OCI-LY3 (cell line): ENCODE data around the gene POLN.

Source experiments
- H2AFZ ChIP-seq: fragments of 200-600, 300-600 bp; shearing (Covaris generic); 2 replicates; pipeline ENCODE4 v1.6.0; 2014; ENCODE audit warnings: antibody characterized with exemption, low read depth, low read length
- H3K27ac ChIP-seq: fragments of 200-600, 300-600 bp; sonication (generic); 2 replicates; pipeline ENCODE4 v1.5.1; 2014; ENCODE audit warnings: mild to moderate bottlenecking, low read length, moderate library complexity, mixed read lengths
- H3K27me3 ChIP-seq: fragments of 200-600, 300-600 bp; sonication (generic); 2 replicates; pipeline ENCODE4 v1.6.1; 2014; ENCODE audit warnings: low read depth, low read length, mixed read lengths
- H3K36me3 ChIP-seq: fragments of 200-600, 300-600 bp; sonication (generic); replicated peaks from 2 replicates; pipeline ENCODE3; 2014; ENCODE audit warnings: low read depth, low read length, mixed read lengths
- H3K4me1 ChIP-seq: fragments of 300-600, 200-600 bp; sonication (generic); 2 replicates; pipeline ENCODE4 v1.6.1; 2014; ENCODE audit warnings: low read length, mixed read lengths
- H3K4me2 ChIP-seq: fragments of 200-600, 300-600 bp; sonication (generic); 2 replicates; pipeline ENCODE4 v1.6.1; 2014; ENCODE audit warnings: low read length, mixed read lengths
- H3K4me3 ChIP-seq: fragments of 300-600, 200-600 bp; sonication (generic); 2 replicates; pipeline ENCODE4 v1.5.1; 2014; ENCODE audit warnings: antibody characterized with exemption, mild to moderate bottlenecking, low read length, moderate library complexity
- H3K79me2 ChIP-seq: fragments of 300-600, 200-600 bp; shearing (Covaris generic); 2 replicates; pipeline ENCODE4 v1.6.1; 2014; ENCODE audit warnings: mild to moderate bottlenecking, low read length, mixed read lengths
- H3K9ac ChIP-seq: fragments of 300-600, 200-600 bp; shearing (Covaris generic); 2 replicates; pipeline ENCODE4 v1.6.0; 2014; ENCODE audit warnings: mild to moderate bottlenecking, low read length, moderate library complexity
- H3K9me3 ChIP-seq: fragments of 200-600, 300-600 bp; shearing (Covaris generic); 2 replicates; pipeline ENCODE4 v1.6.1; 2014; ENCODE audit warnings: low read length, mixed read lengths; ENCODE audit not compliant: insufficient read depth
- H4K20me1 ChIP-seq: fragments of 200-600, 300-600 bp; sonication (generic); 2 replicates; pipeline ENCODE4 v1.6.1; 2016; ENCODE audit warnings: low read length, mixed read lengths; ENCODE audit not compliant: insufficient read depth
- EZH2phosphoT487 ChIP-seq: fragments of 200-600 bp; shearing (Covaris generic); IDR thresholded peaks from 2 replicates; pipeline ENCODE4 v1.6.1; 2018; ENCODE audit warnings: antibody characterized with exemption, mixed run types, low read depth
- TF ChIP-seq, protein P1 (sequence below): fragments of 200-600, 300-600 bp; sonication (generic); IDR thresholded peaks from 2 replicates; pipeline ENCODE4 v1.5.1; 2014; ENCODE audit warnings: antibody characterized with exemption, low read length, low read depth

POLN gene

DNA sequence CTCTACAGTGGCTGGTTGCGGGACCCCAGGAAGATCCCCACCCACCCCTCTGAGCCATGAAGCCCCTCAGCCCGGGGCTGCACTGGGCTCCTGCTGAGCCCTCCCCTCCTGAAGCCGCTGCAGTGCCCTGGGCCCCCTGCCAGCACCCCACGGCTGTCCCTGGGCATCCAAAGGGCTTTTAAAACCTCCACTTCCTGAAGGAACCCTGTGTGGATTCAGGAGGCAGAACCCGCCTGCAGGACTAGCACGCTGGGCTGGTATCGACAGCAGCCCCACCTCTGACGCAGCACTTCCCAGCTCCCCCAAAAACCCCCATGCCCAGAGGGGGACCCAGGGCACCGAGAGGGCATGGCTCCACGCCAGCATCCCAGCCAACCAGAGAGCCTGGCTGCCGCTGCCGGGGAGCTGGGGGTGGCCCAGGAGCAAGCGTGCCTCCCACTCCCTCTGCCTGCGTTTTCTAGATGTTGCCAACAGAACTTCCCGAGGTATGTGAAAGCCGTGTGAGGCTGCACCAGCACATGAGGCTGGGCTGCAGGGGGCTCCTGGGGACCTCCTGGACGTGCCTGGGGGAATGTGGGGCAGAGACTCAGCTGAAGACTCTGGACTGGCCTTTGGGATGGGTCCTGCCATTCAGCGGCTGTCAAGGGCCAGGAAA lies 13.7 kb upstream of the POLN start:
- TF ChIP-seq EZH2phosphoT487 = no peak
- TF ChIP-seq, protein P1, sequence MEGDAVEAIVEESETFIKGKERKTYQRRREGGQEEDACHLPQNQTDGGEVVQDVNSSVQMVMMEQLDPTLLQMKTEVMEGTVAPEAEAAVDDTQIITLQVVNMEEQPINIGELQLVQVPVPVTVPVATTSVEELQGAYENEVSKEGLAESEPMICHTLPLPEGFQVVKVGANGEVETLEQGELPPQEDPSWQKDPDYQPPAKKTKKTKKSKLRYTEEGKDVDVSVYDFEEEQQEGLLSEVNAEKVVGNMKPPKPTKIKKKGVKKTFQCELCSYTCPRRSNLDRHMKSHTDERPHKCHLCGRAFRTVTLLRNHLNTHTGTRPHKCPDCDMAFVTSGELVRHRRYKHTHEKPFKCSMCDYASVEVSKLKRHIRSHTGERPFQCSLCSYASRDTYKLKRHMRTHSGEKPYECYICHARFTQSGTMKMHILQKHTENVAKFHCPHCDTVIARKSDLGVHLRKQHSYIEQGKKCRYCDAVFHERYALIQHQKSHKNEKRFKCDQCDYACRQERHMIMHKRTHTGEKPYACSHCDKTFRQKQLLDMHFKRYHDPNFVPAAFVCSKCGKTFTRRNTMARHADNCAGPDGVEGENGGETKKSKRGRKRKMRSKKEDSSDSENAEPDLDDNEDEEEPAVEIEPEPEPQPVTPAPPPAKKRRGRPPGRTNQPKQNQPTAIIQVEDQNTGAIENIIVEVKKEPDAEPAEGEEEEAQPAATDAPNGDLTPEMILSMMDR = no peak
- Histone ChIP-seq H2AFZ (no peak overlapping the region), H3K4me1 (peaks cover 7% of the 10 kb centered on the region; the same call in 1 of the 2 replicates), H4K20me1 (no peaks in the 10 kb centered on the region), H3K27me3 (no peaks in the 10 kb centered on the region), H3K9ac (no peak overlapping the region), H3K79me2 (no peaks in the 10 kb centered on the region), H3K27ac (no peak overlapping the region), H3K9me3 (no peaks in the 10 kb centered on the region), H3K36me3 (no peaks in the 10 kb centered on the region), H3K4me3 (no peak overlapping the region), H3K4me2 (no peak overlapping the region)

DNA sequence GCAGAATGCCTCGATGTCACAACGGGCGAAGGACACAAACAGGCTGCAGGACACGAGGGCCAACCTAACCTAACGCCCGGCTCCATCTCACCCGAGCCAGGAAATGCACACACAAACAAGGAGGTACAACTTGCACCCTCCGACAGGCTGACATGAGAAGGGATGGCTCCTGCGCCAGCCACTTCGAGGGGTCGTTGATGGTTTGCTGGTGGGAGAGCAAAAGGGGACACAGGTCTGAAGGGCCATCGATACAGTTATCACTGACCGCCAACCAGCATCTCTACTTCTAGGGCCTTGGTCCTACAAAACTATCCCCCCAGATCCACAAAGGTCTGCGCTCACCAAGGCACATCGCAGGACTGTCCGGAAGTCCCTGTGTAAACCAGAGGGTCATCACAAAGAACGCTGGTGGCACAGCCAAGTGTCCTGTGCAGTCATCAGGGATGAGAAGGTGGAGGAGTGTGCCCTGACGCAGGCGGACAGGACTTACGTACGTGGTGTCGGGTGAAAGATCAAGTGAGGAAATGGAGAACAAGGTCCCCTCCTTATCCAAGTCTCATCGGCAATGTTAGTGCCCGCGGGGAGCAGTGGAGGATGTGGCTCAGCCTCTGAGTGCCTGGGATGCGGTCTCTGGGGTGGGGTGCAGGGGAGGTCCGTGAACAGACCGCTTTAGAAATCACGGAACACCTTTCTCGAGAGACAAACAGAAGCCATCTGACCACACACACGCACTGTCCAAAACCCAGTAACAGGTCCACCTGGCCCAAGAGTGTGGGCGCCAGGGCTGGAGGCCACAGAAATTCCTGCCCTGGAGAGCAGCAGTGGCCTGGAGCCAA lies 13.0 kb upstream of the POLN start:
- no peaks in the 10 kb centered on the region for H3K9me3 ChIP-seq
- H3K4me1 ChIP-seq = peaks cover 5% of the 10 kb centered on the region; the same call in 1 of the 2 replicates
- TF ChIP-seq EZH2phosphoT487 = no peak
- TF ChIP-seq, protein P1 = no peak
- H3K9ac ChIP-seq = no peak overlapping the region
- H3K79me2 ChIP-seq = no peaks in the 10 kb centered on the region
- no peak overlapping the region for H3K4me2 ChIP-seq
- no peaks in the 10 kb centered on the region for H3K36me3 ChIP-seq
- no peaks in the 10 kb centered on the region for H3K27me3 ChIP-seq
- H3K4me3 ChIP-seq = no peak overlapping the region
- H4K20me1 ChIP-seq = no peaks in the 10 kb centered on the region
- no peak overlapping the region for H3K27ac ChIP-seq
- no peak overlapping the region for H2AFZ ChIP-seq

DNA sequence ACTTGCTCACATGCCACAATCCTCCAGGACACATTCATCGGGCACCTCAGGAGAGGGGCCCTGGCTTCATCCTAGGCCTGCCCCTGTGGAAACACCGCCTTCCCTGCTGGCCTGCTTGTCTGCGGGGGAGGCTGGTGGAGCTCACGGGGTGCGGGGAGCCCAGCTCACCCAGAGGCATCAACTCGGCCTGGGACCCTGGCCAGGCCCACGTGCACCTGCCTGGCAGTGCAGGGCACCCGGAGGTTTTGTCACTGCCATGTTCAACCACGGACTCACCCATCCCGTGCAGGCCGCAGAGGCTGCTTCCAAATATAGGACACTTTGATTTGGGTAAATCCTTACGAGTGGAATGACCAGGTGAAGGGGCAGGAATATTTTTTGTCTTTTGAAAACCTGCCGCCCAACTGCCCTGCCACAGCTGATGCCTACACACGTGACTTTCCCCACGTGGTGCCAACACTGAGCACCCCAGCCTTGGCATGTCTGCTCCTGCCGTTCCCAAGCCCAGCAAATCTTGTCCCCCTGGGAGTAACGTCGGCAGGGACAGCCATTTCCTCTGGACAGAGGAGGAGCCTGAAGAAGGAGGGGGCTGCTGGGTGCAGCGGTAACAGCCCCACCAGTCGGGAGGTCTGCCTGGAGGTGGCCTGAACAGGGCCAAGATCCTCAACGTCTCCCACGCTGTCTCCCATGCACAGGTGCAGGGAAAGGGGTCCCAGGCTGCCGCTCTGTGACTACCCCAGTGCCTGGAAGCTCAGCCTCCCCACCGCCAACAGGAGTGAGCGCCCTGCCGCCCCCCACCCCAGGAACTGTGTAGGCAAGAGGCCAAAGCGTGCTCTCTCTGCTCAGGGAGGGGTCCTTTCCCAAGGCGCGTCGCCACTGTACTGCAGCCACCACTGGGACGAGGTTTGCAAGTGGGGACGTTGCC lies 11.5 kb upstream of the POLN start:
- H3K36me3 ChIP-seq = no peaks in the 10 kb centered on the region
- no peak overlapping the region for H2AFZ ChIP-seq
- H3K9ac ChIP-seq = no peak overlapping the region
- TF ChIP-seq, protein P1 = no peak
- no peak for TF ChIP-seq EZH2phosphoT487
- no peak overlapping the region for H3K4me2 ChIP-seq
- no peaks in the 10 kb centered on the region for H4K20me1 ChIP-seq
- H3K27me3 ChIP-seq = no peaks in the 10 kb centered on the region
- H3K27ac ChIP-seq = no peak overlapping the region
- H3K4me1 ChIP-seq = peaks cover 5% of the 10 kb centered on the region; the same call in 1 of the 2 replicates
- no peaks in the 10 kb centered on the region for H3K9me3 ChIP-seq
- no peak overlapping the region for H3K4me3 ChIP-seq
- no peaks in the 10 kb centered on the region for H3K79me2 ChIP-seq
